Heart left ventricle (tissue), 16 donors: Measurements from ENCODE around the gene SLC22A24. TPM values are rescaled to one million over a fixed set of nuclear protein-coding genes. Genes with fewer than 3 reads are reported as not detected.

Experiments used
- ATAC-seq, 4 donors: fragments of 200-7000 bp; cut with Tn5 transposase; one replicate each; pipeline ENCODE4 v1.9.1; 2020 to 2022; ENCODE audit warnings: moderate library complexity in 4 of 4, mild to moderate bottlenecking in 3 of 4, moderate number of reproducible peaks in 1 of 4
- DNase-seq, 5 donors: peaks; one replicate each; pipeline ENCODE4 v3.0.0-alpha.2; 2020
- H3K27ac ChIP-seq, 12 donors: fragments of 200-600 bp; sonication (generic) in 4 of 12; one replicate each; pipeline versions ENCODE4 v1.5.0 to v1.8.0; 2016 to 2022; ENCODE audit warnings: mild to moderate bottlenecking in 2 of 12
- H3K27me3 ChIP-seq, 9 donors: fragments of 200-600 bp; sonication (generic) in 2 of 9; one replicate each; pipeline versions ENCODE4 v1.5.1 to v1.8.0; 2016 to 2022; ENCODE audit warnings: mild to moderate bottlenecking in 3 of 9
- H3K36me3 ChIP-seq, 9 donors: fragments of 200-600 bp; sonication (generic) in 2 of 9; one replicate each; pipeline versions ENCODE4 v1.5.0 to v1.8.0; 2018 to 2022; ENCODE audit warnings: mild to moderate bottlenecking in 2 of 9
- H3K4me1 ChIP-seq, 12 donors: fragments of 200-600 bp; sonication (generic) in 4 of 12; one replicate each; pipeline versions ENCODE4 v1.5.0 to v1.8.0; 2016 to 2022; ENCODE audit warnings: mild to moderate bottlenecking in 3 of 12
- H3K4me3 ChIP-seq, 12 donors: fragments of 200-600 bp; sonication (generic) in 4 of 12; one replicate each; pipeline versions ENCODE4 v1.5.0 to v1.8.0; 2017 to 2022; ENCODE audit warnings: mild to moderate bottlenecking in 9 of 12, moderate library complexity in 4 of 12
- H3K9me3 ChIP-seq, 12 donors: fragments of 200-600 bp; sonication (generic) in 4 of 12; one replicate each; pipeline versions ENCODE4 v1.5.0 to v1.8.0; 2016 to 2022; ENCODE audit warnings: mild to moderate bottlenecking in 1 of 12
- POLR2A ChIP-seq, 2 donors: fragments of 450-650 bp; IDR thresholded peaks; one replicate each; pipeline ENCODE4 v1.6.1; 2017; ENCODE audit warnings: antibody characterized with exemption in 2 of 2, mild to moderate bottlenecking in 2 of 2, moderate library complexity in 2 of 2
- WGBS, 4 donors: extraction: QIAGEN DNeasy Blood & Tissue Kit in 2 of 4; methylation state at CpG; one replicate each; pipeline versions ENCODE4 v1.1.5 to v1.1.7; 2013 to 2018; 5-methylcytosine and 5-hydroxymethylcytosine counted together
- intact Hi-C, 10 donors: fragments of 100-400 bp; cut with DNase I; formaldehyde crosslinking; loops; one replicate each; pipeline versions ENCODE4 v1.11.1 to v1.14.2; 2022
- long read RNA-seq, 3 donors: library from polyadenylated mRNA; unstranded; transcript quantifications; one replicate each; pipeline ENCODE4 v2.0.0, GENCODE V29; 2020 to 2021
- polyA plus RNA-seq, 2 donors: library from polyadenylated mRNA; stranded (reverse); fragments of 200-250 nt; gene quantifications; one replicate each; pipeline ENCODE4 v1.2.3, GENCODE V29; 2013
- total RNA-seq, 9 donors: library from RNA; depleted of rRNA in 2 of 9; stranded (reverse); fragments of >200 nt in 2 of 9; fragmentation: NEBNext Ultra II Directional in 3 of 9; extraction: Animal tissue kit (Norgen Biotek cat#: 25700) in 3 of 9; gene quantifications; one replicate each; pipeline versions ENCODE4 v1.1.0 to v1.2.4, GENCODE V29; 2016 to 2023
- TF ChIP-seq, protein P1 (sequence below), 12 donors: fragments of 200-600 bp; sonication (generic) in 4 of 12; IDR thresholded peaks; one replicate each; pipeline versions ENCODE4 v1.5.0 to v1.8.0; 2018 to 2022; ENCODE audit warnings: antibody characterized with exemption in 12 of 12, mild to moderate bottlenecking in 5 of 12
- donor health status: ischemic (EF 13 %, LVEDD 7.1; RV severe dilation, severe dysfunction).
- donor health status: healthy with polysubstance abuse.
- donor health status: DM: no; HTN: yes; CAD: no.
- donor health status: DM: no; HTN: no; CAD: no.
- donor health status: ischemic (EF 25% LVEDD 6.9; RV normal size, moderate dysfunction).
- donor health status: ischemic (EF 25% LVEDD 5.7; RV mildly dilated, moderate dysfunction).
- donor health status: healthy.
- donor health status: DM: yes; HTN: yes; CAD: no.
- donor health status: ischemic (EF 35%, LVEDD 5.7; RV mildly dilated, moderate dysfunction).
- donor health status: nonischemic (EF 11% LVEDD 7.7; RV severe dilation, severe dysfunction).
- donor health status: DM: yes; HTN: yes; CAD: no.
- donor health status: PGD.
- donor health status: ischemic (EF 29% LVEDD 5.4; RV normal size, mild dysfunction).
- donor health status: nonischemic (EF 23%, LVEDD 6.1; RV moderate dilation, normal function).

Gene SLC22A24, protein sequence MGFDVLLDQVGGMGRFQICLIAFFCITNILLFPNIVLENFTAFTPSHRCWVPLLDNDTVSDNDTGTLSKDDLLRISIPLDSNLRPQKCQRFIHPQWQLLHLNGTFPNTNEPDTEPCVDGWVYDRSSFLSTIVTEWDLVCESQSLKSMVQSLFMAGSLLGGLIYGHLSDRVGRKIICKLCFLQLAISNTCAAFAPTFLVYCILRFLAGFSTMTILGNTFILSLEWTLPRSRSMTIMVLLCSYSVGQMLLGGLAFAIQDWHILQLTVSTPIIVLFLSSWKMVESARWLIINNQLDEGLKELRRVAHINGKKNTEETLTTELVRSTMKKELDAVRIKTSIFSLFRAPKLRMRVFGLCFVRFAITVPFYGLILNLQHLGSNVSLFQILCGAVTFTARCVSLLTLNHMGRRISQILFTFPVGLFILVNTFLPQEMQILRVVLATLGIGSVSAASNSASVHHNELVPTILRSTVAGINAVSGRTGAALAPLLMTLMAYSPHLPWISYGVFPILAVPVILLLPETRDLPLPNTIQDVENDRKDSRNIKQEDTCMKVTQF
- total RNA-seq (not detected), polyA plus RNA-seq (not detected)
- long read RNA-seq, donor 1 = 0 reads
- long read RNA-seq, donor 2 = 0 reads
- long read RNA-seq, donor 3 = 0 reads

DNA sequence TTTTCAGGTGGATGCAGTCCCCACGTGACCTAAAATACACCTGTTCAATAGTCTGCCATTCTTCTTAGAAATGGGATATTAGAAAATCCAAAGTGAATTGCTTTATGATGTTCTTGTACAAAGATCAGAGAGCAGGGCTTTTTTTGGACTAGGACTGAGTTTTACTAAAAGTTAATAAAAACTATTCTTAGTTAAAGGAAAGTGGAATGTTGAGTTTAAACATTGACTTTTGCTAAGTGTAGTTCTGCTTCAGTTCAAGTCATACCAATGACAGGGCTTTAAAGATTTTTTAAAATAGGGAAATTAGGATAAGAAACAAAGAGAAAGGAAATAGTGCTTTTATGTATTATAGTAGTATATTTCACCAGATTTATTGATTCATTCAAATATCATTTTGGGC lies at the start of gene SLC22A24:
Gene SLC22A24 (minus strand): TSS at position 101 of the 400 bp plus-strand sequence. CDS start 442 bp downstream, outside the sequence.
- Histone ChIP-seq H3K4me1 (peaks cover 0 to 6% (median 0%) of the 10 kb centered on the region in 12 donors), H3K9me3 (no peaks in the 10 kb centered on the region), H3K36me3 (no peaks in the 10 kb centered on the region), H3K27ac (peak within 1 kb of the TSS in 1 of 12 donors; percentile 6), H3K4me3 (no peak within 1 kb of the TSS), H3K27me3 (no peaks in the 10 kb centered on the region)
- ATAC-seq (no peak), DNase-seq (no peak)
- intact Hi-C loops = no loop called here
- TF ChIP-seq, protein P1, sequence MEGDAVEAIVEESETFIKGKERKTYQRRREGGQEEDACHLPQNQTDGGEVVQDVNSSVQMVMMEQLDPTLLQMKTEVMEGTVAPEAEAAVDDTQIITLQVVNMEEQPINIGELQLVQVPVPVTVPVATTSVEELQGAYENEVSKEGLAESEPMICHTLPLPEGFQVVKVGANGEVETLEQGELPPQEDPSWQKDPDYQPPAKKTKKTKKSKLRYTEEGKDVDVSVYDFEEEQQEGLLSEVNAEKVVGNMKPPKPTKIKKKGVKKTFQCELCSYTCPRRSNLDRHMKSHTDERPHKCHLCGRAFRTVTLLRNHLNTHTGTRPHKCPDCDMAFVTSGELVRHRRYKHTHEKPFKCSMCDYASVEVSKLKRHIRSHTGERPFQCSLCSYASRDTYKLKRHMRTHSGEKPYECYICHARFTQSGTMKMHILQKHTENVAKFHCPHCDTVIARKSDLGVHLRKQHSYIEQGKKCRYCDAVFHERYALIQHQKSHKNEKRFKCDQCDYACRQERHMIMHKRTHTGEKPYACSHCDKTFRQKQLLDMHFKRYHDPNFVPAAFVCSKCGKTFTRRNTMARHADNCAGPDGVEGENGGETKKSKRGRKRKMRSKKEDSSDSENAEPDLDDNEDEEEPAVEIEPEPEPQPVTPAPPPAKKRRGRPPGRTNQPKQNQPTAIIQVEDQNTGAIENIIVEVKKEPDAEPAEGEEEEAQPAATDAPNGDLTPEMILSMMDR (IDR thresholded peaks at IDR 0.05) = no peak
- no peak for TF ChIP-seq POLR2A (IDR thresholded peaks at IDR 0.05)
- 71 to 92% (median 86%) methylated on average over 1 of the region's 1 CpG for WGBS, 4 donors

DNA sequence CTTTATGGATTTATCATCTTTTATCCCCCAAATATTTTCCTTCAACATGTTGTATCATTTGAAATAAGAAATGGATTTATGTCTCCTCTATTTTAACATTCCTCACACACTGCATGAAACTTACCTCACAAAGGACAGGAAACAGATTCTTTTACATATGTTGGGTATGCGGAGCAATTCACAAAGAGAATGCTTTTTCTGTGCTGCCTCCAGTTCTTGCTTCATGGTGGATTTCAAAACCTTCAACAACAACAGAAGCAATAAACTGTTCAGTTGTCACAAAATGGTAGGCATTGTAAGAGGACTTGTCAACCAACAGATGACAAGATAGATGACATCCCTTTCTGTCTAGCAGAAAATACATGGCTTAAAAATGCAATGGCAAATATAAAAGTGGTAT lies 36.5 kb upstream of the SLC22A24 start:
- Histone ChIP-seq H3K27ac (no peak overlapping the region), H3K36me3 (no peaks in the 10 kb centered on the region), H3K4me1 (no peaks in the 10 kb centered on the region), H3K27me3 (peaks cover 0 to 4% (median 0%) of the 10 kb centered on the region in 9 donors), H3K4me3 (no peak overlapping the region), H3K9me3 (peaks cover 0 to 20% (median 6%) of the 10 kb centered on the region in 12 donors)
- no peak for DNase-seq
- 76 to 85% (median 82%) methylated on average over 1 of the region's 1 CpG for WGBS, 4 donors
- intact Hi-C loops = no loop called here
- ATAC-seq = no peak
- no peak for TF ChIP-seq POLR2A (IDR thresholded peaks at IDR 0.05)

DNA sequence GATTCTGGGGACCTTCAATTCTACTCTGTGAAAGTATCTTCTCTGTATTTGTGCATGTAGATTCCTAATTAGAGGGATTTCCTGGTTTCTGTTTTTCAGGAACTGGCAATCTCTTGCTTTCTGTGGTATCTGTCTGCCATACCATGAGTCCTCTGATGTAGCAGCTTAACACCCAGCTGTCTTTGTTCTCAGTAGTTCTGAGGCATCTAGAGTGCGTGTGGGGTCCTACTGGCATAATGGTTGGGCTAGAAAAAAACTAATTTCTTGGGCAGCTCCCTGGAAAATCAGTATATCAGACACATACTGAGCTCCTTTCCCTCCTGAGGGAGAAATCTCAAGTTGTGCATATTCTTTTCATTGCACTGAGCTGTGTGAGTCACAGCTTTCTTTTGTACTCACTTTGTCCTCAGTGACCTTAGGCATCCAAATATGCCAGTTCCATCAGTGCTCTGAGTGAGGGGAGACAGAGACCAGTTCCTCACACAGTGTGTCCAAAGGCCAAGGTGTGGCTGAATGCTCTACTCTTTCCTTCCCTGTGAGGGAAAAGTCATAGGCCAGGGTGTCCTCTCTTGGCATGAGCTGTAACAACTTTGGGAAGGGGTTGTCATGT lies 35.5 kb upstream of the SLC22A24 start:
- no peak overlapping the region for H3K27ac ChIP-seq
- WGBS, 4 donors = 21 to 31% (median 27%) methylated on average over 1 of the region's 1 CpG
- no peak for TF ChIP-seq POLR2A (IDR thresholded peaks at IDR 0.05)
- TF ChIP-seq, protein P1 (IDR thresholded peaks at IDR 0.05) = no peak
- no peaks in the 10 kb centered on the region for H3K36me3 ChIP-seq
- no peaks in the 10 kb centered on the region for H3K4me1 ChIP-seq
- H3K9me3 ChIP-seq = peaks cover 0 to 27% (median 6%) of the 10 kb centered on the region in 12 donors
- peaks cover 0 to 4% (median 0%) of the 10 kb centered on the region in 9 donors for H3K27me3 ChIP-seq
- ATAC-seq = no peak
- no peak for DNase-seq
- intact Hi-C loops = no loop called here
- no peak overlapping the region for H3K4me3 ChIP-seq

DNA sequence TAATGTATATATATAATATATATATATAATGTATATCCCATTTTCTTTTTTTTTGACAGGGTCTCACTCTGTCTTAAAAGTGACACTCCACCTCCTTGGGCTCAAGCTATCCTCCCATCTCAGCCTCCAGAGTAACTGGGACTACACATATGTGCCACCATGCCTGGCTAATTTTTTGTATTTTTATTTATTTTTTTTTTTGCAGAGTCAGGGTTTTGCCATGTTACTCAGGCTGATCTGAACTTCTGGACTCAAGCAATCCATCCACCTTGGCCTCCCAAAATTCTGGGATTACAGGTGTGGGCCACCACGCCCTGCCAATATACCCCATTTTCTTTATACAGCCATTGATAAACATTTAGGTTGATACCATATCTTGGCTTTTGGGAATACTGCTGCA lies 33.9 kb upstream of the SLC22A24 start:
- H3K27me3 ChIP-seq = peaks cover 0 to 4% (median 0%) of the 10 kb centered on the region in 9 donors
- no peak overlapping the region for H3K4me3 ChIP-seq
- H3K27ac ChIP-seq = no peak overlapping the region
- WGBS, 4 donors = 85 to 91% (median 86%) methylated on average over 1 of the region's 1 CpG
- no peaks in the 10 kb centered on the region for H3K36me3 ChIP-seq
- intact Hi-C loops = no loop called here
- no peaks in the 10 kb centered on the region for H3K4me1 ChIP-seq
- ATAC-seq (no peak), DNase-seq (no peak)
- TF ChIP-seq, protein P1 (IDR thresholded peaks at IDR 0.05) = no peak
- no peak for TF ChIP-seq POLR2A (IDR thresholded peaks at IDR 0.05)
- peaks cover 0 to 32% (median 6%) of the 10 kb centered on the region in 12 donors for H3K9me3 ChIP-seq
